ENCODE data around the gene ARHGAP45.

The ARHGAP45 gene

GRCh38 chr19:1027650-1028061 lies 39.3 kb upstream of the ARHGAP45 start:
- TF ChIP-seq ZNF274 (IDR thresholded peaks at IDR 0.05; ENCODE audit: low read depth, low read length): no peak
- H3K4me3 ChIP-seq (ENCODE audit: low read length): peak overlapping the region; percentile 72; the same call in 1 of the 2 replicates

GRCh38 chr19:1028062-1028926 lies 38.7 kb upstream of the ARHGAP45 start:
- H3K4me3 ChIP-seq (ENCODE audit: low read length): peak overlapping the region; percentile 72
- no peak for TF ChIP-seq ZNF274 (IDR thresholded peaks at IDR 0.05; ENCODE audit: low read depth, low read length)

DNA sequence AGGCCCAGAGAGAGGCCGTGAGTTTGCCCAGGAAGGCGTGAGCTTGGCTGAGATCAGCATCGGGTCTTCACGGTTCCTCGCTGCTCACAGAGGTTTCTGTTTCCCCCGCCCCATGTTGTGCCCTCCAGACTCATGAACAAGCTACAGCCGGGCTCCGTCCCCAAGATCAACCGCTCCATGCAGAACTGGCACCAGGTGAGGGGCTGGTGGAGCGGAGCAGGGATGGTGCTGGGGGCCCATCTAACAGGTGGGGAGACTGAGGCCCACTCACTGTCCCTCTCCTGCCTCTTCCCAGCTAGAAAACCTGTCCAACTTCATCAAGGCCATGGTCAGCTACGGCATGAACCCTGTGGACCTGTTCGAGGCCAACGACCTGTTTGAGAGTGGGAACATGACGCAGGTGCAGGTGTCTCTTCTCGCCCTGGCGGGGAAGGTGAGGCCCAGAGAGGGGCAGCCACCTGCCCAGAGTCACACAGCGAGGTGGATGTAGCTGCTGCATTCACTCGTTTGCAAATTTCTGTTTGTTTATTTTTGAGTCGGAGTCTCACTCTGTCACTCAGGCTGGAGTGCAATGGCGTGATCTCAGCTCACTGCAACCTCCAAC lies 34.6 kb upstream of the ARHGAP45 start:
- no peak overlapping the region for H3K4me3 ChIP-seq (ENCODE audit: low read length)
- no peak for TF ChIP-seq ZNF274 (IDR thresholded peaks at IDR 0.05; ENCODE audit: low read depth, low read length)

GRCh38 chr19:1035998-1036621 lies 30.9 kb upstream of the ARHGAP45 start:
- TF ChIP-seq ZNF274 (IDR thresholded peaks at IDR 0.05; ENCODE audit: low read depth, low read length): no peak
- no peak overlapping the region for H3K4me3 ChIP-seq (ENCODE audit: low read length)

GRCh38 chr19:1037621-1038064 lies 29.3 kb upstream of the ARHGAP45 start:
- no peak for TF ChIP-seq ZNF274 (IDR thresholded peaks at IDR 0.05; ENCODE audit: low read depth, low read length)

GRCh38 chr19:1038978-1039645 lies 27.9 kb upstream of the ARHGAP45 start:
- H3K4me3 ChIP-seq (ENCODE audit: low read length): peak overlapping the region; percentile 4; the same call in 1 of the 2 replicates
- no peak for TF ChIP-seq ZNF274 (IDR thresholded peaks at IDR 0.05; ENCODE audit: low read depth, low read length)

More at GRCh38 chr19:1037621-1038064, 29.3 kb upstream of the ARHGAP45 start:
- no peak overlapping the region; the same call in 1 of the 2 replicates for H3K4me3 ChIP-seq (ENCODE audit: low read length)

DNA sequence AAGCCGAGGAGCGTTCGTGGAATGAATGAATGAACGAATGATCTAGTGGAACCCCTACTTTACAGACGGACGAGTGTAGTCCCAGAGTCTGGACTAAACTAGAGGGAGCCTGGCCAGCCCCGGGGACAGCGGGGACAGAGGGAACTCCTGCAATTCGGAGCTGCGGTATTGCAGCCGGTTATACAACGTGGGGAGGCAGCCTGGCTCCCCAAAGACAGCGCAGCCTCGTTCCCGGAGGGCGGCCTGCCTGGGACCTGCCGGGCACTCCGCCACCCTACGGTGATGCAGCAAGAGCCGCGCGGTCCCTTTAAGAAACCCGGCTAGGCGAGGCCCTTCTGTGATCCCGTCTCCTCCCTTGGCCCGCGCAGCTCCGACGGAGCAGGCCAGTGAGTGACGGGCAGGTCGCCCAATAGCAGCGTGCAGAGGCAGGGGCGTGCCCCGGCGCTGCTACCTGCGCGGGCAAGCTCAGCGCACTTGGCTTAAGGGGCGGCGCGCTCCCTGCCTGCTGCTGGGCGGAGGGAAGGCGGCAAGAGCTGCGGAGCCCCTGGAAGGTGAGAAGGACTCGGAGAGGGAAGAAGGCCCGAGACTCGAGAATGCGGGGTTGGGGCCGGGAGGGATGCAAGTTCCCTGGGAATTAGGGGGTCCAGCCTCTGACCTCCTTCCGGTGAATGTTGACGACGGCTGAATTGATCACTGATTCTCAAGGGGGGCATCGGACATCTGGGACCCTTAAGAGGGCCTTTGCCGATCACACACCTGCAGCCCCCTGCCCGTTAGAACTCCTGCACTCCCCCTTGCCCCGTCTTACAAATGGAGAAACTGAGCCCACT lies 27.1 kb upstream of the ARHGAP45 start, which contains the start of gene ABCA7:
Gene ABCA7 (plus strand): TSS at position 462 of the 830 bp plus-strand sequence. CDS start 1,255 bp downstream, outside the sequence.
- H3K4me3 ChIP-seq (ENCODE audit: low read length): peak within 1 kb of the TSS; percentile 71
- no peak for TF ChIP-seq ZNF274 (IDR thresholded peaks at IDR 0.05; ENCODE audit: low read depth, low read length)

DNA sequence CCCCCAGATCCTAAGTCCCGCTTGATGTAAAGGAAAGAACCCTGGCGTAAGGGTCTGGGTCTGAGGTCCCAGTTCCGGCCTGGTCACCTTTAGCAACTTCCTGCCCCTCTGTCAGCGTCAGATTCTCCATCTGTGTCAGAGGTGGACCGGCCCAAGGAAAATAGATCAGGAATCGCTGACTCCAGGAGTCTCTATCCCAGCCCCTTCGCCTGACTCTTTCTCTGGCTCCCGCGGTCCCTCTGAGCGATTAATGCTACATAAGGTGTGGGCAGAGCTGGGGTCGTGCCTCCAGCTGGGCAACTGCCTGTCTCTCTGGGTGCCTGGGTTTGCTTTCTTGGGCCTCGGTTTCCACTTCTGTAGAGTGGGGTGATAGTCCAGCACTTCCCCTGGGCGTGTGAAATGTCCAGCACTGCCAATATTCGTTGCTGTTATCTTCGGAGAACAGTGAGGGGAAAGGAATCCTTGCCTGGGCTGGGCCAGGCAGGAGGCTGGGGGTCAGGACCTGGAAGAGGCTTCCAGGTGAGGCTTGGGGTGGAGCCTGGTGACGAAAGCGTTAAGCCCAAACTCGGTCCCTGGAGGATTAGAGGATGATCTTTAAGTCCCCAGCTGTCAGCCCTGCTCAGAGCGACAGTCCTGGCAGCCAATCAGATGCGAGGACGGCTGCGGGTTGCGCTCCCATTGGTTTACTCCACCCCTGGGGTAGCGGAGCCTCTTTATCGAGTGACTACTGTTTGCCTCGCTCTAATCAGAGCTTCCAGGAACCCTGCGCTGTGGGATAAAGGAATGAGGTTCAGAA lies 26.3 kb upstream of the ARHGAP45 start:
- TF ChIP-seq ZNF274 (IDR thresholded peaks at IDR 0.05; ENCODE audit: low read depth, low read length): no peak
- peak overlapping the region; percentile 71 for H3K4me3 ChIP-seq (ENCODE audit: low read length)

DNA sequence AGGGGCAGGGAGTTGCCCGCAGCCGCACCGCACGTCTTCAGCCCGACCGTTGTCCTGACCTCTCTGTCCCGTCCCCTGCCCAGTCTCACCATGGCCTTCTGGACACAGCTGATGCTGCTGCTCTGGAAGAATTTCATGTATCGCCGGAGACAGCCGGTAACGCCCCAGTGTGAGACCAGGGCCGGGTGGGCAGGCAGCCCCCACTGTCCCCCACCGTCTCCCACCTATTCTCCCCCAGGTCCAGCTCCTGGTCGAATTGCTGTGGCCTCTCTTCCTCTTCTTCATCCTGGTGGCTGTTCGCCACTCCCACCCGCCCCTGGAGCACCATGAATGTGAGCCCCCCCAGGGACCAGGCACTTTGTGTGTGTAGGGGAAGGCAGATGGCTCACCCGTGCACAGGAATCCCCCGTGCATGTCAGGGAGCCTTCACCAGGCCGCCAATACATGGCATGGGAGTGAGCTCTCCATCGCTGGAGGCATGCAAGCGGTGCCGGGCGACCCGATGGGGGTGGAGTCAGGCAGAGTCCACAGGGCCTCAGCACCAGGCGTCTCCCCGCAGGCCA lies 25.6 kb upstream of the ARHGAP45 start:
- TF ChIP-seq ZNF274 (IDR thresholded peaks at IDR 0.05; ENCODE audit: low read depth, low read length): no peak
- peak overlapping the region; percentile 17; the same call in 1 of the 2 replicates for H3K4me3 ChIP-seq (ENCODE audit: low read length)

GRCh38 chr19:1041835-1042685 lies 24.9 kb upstream of the ARHGAP45 start:
- TF ChIP-seq ZNF274 (IDR thresholded peaks at IDR 0.05; ENCODE audit: low read depth, low read length): no peak
- no peak overlapping the region for H3K4me3 ChIP-seq (ENCODE audit: low read length)

Data from GM08714 (cell line).